ENCODE data around the gene NPM3. TPM values are rescaled to one million over a fixed set of nuclear protein-coding genes. Genes with fewer than 3 reads are reported as not detected.

Gene NPM3
- total RNA-seq, 1 donor from 2014 or later: 33.3 TPM

DNA sequence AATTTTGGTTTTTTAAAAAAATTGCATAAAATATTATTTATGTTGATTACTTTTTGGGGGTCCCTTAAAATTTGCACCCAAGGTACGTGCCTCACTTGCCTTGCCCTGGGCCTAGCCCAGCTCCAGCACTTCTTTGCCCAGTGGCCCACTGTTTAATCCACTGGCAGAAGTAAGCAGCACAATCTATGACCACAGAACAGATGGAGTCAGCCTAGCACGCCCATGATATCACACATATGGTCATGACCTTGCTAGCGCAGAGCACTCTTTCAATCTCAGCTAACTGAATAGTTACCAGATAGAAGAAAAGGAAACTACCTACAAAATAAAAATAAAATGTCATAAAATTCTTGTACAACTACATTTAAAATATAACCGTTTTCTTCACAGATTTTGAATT, 29.4 kb upstream of the NPM3 start:
- intact Hi-C loops (cut with micrococcal nuclease): no loop called here

DNA sequence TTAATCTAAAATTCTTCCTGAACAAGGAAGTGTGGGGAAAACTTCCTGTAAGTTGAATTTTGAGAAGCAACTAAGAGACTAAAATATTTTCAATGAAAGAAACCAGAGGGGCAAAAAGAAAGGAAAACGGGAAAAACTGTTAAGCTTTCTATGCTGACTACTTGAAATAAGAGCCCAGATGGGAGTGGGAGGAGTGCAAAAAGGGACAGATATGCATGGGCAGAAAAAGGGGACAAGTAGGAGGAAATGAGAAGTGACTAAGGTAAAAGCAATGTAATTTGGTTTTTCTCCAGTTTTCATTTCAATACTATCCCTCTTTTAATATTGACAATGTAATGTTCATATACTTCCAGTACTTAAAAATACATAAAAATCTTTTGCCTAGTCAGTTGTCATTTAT, 23.9 kb upstream of the NPM3 start:
- intact Hi-C loops (cut with micrococcal nuclease): no loop called here

DNA sequence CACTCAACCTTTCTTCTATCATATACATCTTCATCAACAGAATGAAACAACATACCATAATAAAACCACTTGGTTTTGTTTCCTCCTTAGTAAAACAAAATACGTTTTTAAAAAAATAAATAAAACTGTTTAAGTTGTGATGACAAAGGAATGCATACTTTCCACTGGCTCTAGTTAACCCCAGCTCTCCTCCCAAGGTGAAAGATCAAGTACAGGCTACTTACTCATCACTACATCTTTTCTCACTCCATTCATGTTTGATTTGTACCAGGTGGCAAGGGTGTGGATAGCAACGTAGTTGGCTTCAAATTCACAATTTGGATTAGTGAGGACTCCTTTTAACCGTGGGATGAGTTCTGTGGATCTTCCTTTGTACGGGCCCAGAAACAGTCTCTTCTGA, 20.3 kb upstream of the NPM3 start:
- intact Hi-C loops (cut with micrococcal nuclease): no loop called here

DNA sequence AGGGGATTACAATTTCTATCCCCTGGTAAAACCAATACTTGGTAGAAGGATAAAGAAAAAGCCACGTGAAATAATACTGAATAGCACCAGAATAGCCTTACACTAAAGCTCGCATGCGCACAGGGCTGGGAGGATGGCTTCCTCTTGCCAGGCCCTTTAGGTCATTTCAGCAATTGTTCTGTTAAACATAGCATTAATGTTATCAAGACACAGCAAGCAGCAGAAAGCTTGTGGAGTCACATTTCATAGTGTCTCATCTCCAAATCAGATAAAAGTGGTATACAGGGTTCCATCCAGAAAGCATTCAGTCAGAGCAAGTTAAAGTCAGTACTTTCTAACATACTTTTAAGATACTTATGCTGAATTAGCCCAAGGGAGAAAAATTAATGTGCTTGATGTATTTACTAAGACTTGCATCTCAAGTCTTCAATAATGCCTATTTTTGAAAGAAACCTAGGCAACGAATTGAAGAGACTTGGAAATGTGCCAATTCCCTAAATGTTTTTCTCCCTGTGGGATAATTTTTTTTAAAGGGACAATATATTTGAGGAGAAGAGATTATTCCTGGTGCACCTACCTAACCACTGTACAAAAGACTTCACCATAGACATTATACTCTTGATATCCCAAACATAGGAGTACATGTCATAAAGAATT, 14.3 kb upstream of the NPM3 start:
- intact Hi-C loops (cut with micrococcal nuclease): no loop called here

DNA sequence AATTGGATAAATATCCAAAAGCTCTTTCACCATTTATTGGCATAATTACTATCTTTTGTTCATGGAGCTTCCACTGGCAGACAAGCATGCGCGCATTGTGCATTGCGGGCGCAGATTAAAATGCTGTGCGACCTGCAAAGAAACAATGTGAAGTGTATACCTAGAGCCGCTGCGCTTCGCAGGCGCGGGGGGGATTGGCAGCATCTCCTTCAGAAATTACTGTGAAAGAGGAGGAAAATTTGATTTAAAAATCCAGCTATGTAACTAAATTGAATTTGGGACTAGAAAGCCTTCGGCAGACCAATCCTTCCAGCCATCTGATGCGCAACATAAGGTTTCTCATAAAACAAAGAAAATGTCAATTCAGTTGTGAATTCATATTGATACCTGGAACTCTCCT, 10.3 kb upstream of the NPM3 start:
- intact Hi-C loops (cut with micrococcal nuclease): no loop called here

DNA sequence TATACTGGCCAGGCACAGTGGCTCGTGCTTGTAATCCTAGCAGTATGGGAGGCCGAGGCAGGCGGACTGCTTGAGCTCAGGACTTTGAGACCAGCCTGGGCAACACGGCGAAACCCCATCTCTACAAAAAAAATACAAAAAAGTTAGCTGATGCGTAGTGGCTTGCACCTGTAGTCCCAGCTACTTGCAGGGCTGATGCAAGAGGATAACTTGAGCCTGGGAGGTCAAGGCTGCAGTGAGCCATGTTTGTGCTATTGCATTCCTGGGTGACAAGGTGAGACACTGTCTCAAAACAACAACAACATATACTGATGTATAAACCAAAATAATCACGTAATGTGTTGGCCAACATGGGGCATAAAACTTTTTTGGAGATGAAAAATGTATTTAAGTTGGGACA, 6.4 kb upstream of the NPM3 start:
- intact Hi-C loops (cut with micrococcal nuclease): loop anchor here (10.0 kb wide), 2 partner anchors 725 to 755 kb away; partner anchors contain the start of genes KAZALD1, PDZD7 and SFXN3

DNA sequence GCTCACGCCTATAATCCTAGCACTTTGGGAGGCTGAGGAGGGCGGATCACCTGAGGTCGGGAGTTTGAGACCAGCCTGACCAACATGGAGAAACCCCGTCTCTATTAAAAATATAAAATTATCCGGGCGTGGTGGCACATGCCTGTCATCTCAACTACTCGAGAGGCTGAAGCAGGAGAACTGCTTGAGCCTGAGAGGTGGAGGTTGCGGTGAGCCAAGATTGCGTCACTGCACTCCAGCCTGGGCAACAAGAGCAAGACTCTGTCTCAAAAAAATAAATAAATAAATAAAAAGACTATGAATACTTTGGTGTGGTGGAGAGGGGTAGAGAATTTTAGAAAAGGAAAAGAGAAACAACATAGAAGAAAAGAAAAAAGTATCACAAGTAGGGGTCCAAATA, 6.0 kb upstream of the NPM3 start:
- intact Hi-C loops (cut with micrococcal nuclease): loop anchor here (10.0 kb wide), 2 partner anchors 724 to 754 kb away; partner anchors contain the start of genes KAZALD1, PDZD7 and SFXN3

DNA sequence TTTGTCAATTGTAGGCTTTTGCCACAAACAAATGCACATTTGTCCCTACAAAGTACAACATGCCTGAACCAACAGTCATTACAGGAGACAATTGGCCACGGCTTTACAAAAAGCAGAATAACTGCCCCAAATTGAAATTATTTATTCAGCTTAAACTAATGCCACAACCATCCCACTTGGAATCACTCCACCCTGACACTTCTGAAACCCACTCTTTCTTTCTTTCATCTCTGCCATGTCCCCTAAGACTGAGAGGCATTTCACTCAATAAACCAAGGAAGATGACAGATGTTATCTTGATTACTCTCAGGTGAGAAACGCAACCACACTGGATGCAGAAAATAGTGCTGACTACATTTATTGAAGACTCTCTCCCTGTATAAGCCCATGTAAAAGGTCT, 2.6 kb upstream of the NPM3 start:
- intact Hi-C loops (cut with micrococcal nuclease): loop anchor here (10.0 kb wide), 2 partner anchors 721 to 751 kb away; partner anchors contain the start of genes KAZALD1, PDZD7 and SFXN3

DNA sequence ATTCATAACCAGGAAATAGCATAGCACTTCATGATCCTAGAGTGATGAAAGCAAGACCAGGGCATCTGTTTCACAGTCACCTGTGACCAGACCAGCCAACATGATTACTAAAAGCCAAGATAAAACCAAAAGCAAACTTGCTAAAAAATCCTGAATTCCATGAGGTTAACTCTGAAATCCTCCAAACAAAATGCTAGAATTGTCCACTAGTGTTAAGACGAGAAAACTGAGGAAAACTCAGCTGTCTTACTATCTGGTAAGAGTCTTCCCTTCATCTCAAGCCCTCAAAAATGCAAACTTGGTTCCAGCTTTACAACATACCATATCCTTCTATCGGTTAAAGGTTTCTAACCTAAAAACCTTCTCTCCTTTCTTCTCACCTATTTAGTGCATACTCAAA, 1.3 kb upstream of the NPM3 start:
- intact Hi-C loops (cut with micrococcal nuclease): loop anchor here (10.0 kb wide), 2 partner anchors 720 to 750 kb away; partner anchors contain the start of genes KAZALD1, PDZD7 and SFXN3

DNA sequence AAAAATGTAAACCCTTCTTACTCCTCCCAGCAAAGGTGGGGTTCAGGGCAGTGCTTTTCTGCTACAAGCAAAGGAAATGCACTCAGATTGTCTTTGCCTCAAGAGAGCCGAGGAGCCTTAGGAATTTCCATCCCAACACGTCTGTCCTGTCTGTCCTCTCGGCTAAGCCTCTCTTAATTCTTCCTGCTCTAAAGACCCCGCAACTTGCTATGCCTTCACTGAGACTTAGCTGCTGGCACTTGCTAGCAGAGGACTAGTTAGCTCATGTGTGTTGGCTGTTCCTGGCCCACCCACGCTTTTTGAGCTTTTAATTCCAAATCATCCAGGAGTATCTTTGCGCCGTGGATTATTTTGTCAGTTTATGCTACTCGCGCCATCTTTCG, 481 bp upstream of the NPM3 start:
- intact Hi-C loops (cut with micrococcal nuclease): loop anchor here (1.0 to 10.0 kb wide), 10 partner anchors 35 to 1071 kb away; partner anchors contain the start of genes BORCS7, DPCD, HPS6 and KAZALD1

DNA sequence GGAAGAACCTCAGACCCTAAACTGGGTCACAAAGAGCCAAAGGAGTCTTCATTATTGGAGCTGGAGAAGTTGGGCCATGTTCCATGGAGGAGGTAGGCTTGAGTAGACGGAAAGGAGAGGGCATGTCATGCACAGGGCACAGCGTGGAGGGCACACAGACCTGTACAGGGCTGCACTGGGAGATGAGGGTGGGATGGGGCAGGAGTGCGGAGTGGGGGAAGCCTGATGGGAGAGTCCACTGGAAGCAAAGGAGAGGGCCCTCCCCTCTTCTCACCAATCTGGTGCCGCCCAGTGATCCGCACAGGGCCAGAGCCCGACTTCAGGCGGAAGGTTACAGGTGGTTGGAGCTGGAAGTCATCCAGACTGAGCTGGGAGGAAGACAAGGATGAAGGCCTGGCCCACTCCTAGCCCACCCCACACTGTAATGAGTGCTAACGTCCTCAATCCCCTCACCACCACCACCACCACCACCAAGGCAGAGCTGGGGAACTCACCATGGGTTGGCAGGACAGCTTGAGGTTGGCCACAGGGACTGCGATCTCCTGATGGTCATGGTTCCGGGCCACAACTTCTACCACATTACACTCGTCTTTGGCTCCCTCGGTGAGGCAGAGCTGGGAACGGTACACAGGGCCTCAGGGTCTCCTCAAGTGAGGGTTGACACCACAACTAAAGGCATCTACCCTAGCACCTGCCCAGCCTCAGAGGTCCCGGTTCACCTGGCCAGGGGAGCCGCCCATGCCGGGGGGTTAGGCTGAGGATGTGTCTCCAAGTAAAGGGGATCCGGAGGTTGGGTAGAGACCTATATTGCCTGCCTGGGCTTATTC, 1.0 kb downstream of the NPM3 start:
- intact Hi-C loops (cut with micrococcal nuclease): loop anchor here (1.0 to 10.0 kb wide), 10 partner anchors 180 to 1073 kb away; partner anchors contain the start of genes BORCS7, HPS6, KAZALD1 and PDZD7

DNA sequence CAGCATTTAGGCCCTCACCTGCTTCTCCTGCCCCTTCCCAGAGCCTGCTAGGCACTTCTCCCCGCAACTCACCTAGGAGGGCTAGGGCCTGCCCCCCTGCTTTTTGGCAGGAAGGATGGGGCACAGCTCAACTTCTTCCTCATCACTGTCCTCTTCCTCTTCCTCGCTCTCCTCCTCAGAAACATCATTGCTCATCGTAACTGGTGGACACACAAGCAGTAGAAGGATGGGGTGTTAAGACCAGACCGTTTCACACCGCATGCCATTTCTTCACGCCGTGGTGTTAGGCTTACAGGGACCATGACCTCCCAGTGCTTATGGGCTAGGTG, 1.6 kb downstream of the NPM3 start:
- intact Hi-C loops (cut with micrococcal nuclease): loop anchor here (1.0 to 10.0 kb wide), 6 partner anchors 179 to 747 kb away; partner anchors contain the start of genes KAZALD1, PDZD7 and SFXN3

DNA sequence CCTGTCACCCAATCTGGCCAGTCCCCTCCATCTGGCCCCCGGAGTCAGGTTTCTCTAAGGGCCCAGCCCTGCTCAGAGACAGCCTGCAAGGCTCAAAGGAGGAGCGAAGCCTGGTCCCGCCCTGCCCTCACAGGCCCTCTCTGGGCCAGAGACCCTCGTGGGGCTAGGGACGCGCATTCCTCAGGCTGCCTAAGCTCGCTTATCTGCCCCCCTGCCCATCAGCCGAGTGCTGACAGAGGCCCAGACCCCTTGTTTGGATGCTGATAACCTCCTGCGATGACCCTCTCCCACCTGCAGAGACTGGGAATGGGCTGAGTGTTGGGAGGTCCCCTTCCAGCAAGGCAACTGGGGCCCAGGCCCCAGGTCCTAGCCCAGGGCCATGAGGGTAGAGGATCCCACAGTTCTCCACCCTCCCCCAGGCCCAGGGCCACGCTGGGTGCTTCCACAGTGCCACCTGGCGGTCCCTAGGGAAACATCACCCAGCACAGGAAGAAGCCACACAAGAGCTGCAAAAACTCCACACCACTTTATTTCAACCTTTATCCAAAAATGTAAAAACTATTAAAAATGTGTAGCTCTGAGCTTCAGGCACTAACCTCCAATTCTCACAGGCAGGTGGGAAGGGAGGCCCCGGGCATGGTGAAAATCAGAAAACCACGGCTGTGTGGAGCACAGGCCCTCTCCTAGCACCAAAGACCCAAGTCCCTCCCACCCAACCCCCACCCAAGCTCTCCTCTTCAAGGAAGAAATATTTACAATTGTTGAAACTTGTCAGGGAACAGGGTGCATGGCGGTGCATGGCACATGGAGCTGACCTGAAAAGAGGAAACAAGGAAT, 2.2 kb downstream of the NPM3 start:
- intact Hi-C loops (cut with micrococcal nuclease): loop anchor here (1.0 to 10.0 kb wide), 8 partner anchors 179 to 746 kb away; partner anchors contain the start of genes KAZALD1, PDZD7 and SFXN3

DNA sequence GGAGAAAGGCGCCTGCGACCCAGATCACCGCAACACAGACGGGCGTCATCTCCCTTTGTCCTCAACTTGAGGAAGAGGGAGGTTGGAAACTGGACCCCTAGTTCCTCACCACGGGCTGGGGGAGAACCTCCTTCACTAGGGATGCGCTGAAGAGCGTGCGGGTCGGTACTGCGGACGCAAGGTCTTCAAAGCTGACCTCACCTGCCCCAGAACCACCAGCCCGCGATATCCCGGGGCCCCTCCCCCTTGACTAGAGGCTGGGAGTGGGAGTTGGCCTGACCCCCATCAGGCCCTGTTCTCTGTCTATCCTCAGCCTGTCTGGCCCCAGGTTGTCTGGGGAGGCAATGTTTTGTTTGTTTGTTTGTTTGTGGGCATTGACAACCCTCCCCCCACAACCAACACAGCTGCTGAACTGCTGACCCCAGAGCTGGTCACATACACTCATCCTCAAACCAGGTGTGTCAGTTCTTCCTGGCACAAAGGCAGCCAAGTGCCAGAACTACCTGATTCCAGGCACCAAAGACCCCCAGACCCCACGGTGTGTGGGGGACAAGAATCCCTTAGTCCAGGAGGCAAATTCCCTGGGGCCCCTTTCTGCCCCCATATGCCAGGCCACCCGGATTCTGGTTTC, 2.9 kb downstream of the NPM3 start:
- intact Hi-C loops (cut with micrococcal nuclease): loop anchor here (1.0 to 10.0 kb wide), 6 partner anchors 230 to 746 kb away; partner anchors contain the start of genes KAZALD1, PDZD7 and SFXN3

DNA sequence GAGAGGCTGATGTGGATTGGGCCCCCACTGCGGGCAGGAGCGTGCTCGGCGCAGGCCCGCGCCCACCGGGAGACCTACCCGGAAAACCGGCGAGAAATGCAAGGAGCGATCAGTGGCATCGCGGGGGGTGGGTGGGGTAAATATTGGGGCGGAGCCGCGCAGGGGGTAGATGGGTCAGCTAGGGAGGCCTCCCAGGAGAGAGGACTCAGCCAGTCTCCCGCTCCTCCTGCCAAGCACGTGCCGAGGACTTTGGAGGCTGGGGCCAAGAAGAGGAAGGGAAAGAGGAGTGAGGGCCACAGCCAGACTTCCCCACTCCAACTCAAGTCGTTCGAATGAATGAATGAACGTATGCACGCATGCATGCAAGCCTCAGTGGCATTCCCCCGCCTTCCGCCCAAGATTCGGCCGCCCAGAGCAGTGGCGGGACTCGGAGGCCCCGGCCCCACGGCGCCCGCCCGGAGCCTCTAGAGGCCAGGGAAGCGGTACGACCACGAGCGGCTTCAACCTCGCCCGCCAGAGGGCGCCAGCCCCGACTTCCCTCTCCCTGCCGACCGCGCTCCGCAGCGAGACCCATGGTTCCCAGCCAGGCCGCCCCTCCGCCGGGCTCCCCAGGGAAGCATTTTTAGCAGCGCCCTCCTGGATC, 3.6 kb downstream of the NPM3 start:
- intact Hi-C loops (cut with micrococcal nuclease): loop anchor here (1.0 to 10.0 kb wide), 6 partner anchors 231 to 745 kb away; partner anchors contain the start of genes KAZALD1, PDZD7 and SFXN3

DNA sequence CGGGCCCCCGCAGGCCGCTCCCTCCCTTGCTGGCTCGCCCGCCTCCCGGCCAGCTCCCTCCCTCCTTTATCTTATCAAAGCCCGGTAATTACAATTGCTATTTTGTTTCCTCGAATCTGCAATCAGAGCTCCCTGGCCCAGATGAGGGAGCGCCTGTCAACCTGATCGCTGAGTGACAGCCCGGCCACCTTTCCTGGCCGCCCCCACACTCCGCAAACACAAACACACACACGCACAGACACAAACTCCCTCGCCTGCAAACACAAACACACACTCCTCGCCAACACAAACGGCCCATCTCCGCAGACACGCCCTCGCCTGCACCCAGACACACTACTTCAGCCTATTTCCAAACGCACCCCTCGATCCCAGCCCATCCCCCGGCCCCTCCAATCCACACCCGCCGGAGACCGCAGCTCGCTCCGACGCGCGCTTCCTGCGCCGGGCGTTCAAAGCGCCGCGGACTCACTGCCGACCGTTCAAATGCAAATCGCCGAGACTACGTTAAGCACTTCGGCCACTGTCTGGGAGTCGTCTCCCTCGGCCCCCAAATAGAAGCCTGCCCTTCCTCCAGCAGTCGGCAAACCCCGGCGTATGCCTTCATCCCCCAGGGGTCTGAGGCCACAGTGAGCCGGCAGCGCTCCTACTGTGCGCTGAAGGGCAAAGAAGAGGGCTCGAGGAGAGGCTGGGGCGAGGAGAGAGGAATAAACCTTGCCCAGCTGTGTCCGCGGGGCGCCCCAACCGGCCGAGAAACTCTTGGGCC, 4.3 kb downstream of the NPM3 start:
- intact Hi-C loops (cut with micrococcal nuclease): no loop called here

DNA sequence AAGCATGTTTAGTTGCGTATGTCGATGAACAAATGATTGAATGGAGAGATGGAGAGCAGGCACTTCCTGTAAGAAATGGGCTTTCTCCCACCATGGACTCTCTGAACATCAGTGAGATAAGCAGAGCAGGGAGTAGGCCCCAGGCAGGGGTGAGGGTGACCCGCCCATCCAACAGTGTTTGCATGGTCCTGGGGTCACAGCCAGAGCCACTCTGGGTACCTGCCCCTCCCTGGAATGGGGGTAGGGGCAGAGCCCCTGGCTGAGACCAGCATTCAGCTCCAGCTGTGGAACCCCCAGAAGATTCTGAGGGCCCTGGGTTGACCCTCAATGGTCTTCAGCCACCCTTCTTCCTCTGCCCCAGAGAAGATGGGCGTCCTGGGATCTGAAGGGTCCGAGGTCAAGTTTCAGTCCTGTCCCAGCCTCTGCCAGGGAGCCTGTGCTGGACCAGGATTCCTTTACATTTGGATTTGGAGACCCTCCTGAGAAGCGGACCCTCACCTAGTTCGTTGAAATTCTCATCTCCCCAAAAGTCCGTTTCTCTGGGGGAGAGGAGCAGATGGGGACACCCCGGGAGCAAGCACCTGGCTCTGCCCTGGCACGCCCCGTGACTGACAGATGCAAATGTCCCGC, 5.0 kb downstream of the NPM3 start:
- intact Hi-C loops (cut with micrococcal nuclease): no loop called here

DNA sequence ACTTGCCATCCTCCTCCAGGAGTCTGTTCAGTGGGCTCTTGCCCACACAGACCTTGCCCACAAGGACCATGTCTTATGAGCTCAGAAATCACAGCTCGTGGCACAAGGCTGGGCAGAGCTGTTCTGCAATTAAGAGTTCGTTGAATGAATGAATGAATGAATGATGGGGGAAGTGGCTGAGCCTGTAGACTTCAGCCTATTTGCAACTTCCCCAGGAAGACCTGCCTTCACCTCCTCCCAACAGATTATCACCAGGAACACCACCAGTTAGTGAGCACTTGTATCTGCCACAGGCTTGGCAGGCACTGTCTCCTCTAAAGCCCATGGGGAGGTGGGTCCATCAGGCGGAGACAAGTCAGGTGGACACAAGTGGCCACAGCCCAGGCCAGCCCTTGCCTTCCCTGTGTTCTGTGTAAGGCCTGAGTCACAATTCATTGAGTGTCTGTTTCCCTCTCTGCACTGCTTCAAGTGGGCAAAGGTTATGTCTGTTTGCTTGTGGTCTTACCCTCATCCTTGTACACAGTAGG, 5.6 kb downstream of the NPM3 start:
- intact Hi-C loops (cut with micrococcal nuclease): no loop called here

Measured in T-helper 1 cell treated with Interleukin-12 subunit alpha and Interleukin-12 subunit beta and Interleukin-4 antibody, amounts not matched to agents 30 ng/mL and 1 ng/mL, for 36 hours (primary cell).